GM12874 (cell line): ENCODE measurements around the gene PRDX2.
A peak's percentile ranks its signal among the peaks of the same experiment; 100 is the strongest.

Experiments used
- TF ChIP-seq, protein P1 (sequence below): IDR thresholded peaks from 2 replicates; pipeline ENCODE4 v1.5.1; 2011; ENCODE audit warnings: low read depth, mild to moderate bottlenecking, control low read depth, low read length, moderate library complexity; ENCODE audit not compliant: insufficient read depth

The PRDX2 gene

DNA sequence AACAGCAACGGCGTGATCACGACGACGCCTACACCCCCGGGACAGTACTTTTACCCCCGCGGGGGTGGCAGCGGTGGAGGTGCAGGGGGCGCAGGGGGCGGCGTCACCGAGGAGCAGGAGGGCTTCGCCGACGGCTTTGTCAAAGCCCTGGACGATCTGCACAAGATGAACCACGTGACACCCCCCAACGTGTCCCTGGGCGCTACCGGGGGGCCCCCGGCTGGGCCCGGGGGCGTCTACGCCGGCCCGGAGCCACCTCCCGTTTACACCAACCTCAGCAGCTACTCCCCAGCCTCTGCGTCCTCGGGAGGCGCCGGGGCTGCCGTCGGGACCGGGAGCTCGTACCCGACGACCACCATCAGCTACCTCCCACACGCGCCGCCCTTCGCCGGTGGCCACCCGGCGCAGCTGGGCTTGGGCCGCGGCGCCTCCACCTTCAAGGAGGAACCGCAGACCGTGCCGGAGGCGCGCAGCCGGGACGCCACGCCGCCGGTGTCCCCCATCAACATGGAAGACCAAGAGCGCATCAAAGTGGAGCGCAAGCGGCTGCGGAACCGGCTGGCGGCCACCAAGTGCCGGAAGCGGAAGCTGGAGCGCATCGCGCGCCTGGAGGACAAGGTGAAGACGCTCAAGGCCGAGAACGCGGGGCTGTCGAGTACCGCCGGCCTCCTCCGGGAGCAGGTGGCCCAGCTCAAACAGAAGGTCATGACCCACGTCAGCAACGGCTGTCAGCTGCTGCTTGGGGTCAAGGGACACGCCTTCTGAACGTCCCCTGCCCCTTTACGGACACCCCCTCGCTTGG lies 9.3 kb downstream of the PRDX2 start:
- TF ChIP-seq, protein P1, sequence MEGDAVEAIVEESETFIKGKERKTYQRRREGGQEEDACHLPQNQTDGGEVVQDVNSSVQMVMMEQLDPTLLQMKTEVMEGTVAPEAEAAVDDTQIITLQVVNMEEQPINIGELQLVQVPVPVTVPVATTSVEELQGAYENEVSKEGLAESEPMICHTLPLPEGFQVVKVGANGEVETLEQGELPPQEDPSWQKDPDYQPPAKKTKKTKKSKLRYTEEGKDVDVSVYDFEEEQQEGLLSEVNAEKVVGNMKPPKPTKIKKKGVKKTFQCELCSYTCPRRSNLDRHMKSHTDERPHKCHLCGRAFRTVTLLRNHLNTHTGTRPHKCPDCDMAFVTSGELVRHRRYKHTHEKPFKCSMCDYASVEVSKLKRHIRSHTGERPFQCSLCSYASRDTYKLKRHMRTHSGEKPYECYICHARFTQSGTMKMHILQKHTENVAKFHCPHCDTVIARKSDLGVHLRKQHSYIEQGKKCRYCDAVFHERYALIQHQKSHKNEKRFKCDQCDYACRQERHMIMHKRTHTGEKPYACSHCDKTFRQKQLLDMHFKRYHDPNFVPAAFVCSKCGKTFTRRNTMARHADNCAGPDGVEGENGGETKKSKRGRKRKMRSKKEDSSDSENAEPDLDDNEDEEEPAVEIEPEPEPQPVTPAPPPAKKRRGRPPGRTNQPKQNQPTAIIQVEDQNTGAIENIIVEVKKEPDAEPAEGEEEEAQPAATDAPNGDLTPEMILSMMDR: no peak

DNA sequence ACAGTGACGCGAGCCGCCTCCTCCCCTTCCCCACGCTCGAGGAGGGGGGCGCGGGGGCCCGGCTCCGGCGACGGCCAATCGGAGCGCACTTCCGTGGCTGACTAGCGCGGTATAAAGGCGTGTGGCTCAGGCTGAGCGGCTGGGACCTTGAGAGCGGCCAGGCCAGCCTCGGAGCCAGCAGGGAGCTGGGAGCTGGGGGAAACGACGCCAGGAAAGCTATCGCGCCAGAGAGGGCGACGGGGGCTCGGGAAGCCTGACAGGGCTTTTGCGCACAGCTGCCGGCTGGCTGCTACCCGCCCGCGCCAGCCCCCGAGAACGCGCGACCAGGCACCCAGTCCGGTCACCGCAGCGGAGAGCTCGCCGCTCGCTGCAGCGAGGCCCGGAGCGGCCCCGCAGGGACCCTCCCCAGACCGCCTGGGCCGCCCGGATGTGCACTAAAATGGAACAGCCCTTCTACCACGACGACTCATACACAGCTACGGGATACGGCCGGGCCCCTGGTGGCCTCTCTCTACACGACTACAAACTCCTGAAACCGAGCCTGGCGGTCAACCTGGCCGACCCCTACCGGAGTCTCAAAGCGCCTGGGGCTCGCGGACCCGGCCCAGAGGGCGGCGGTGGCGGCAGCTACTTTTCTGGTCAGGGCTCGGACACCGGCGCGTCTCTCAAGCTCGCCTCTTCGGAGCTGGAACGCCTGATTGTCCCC lies 10.1 kb downstream of the PRDX2 start, which contains the start of gene JUNB:
JUNB (plus strand) TSS at position 142 of the 706 bp plus-strand sequence; CDS start at position 428, 286 bp downstream.
- TF ChIP-seq, protein P1: no peak

DNA sequence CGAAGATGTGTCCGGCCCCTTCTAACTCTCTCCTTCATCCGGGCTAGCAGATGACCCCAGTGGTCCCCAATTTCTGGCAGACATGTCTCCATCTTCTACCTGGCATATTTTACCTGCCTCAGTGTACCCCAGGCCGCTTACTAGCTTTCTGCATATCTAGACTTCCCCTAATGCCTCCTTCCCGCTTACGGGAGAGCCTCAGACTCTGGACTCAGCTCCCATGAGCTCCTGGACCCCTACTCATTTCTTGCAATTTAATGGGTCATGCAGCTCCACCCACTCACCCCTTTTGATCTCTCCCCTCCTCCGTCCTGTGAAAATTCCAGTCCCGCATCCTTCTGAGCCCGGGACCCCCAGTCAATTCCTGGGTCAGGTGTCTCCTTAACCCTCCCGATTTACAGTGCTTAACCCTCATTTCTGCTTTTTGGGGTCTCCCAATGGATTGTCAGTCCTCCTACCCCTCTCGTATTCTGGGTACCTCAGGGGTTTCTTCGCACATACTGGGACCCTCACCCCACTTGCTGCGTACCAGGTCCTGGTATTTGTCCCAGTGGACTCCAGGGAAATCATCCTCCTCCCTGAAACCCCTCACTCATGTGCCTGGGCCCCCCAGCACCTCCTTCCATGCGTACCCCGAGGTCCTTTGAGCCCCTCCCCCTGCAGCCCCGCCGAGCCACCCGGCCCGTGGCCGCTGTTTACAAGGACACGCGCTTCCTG lies 10.8 kb downstream of the PRDX2 start:
- TF ChIP-seq, protein P1: no peak

DNA sequence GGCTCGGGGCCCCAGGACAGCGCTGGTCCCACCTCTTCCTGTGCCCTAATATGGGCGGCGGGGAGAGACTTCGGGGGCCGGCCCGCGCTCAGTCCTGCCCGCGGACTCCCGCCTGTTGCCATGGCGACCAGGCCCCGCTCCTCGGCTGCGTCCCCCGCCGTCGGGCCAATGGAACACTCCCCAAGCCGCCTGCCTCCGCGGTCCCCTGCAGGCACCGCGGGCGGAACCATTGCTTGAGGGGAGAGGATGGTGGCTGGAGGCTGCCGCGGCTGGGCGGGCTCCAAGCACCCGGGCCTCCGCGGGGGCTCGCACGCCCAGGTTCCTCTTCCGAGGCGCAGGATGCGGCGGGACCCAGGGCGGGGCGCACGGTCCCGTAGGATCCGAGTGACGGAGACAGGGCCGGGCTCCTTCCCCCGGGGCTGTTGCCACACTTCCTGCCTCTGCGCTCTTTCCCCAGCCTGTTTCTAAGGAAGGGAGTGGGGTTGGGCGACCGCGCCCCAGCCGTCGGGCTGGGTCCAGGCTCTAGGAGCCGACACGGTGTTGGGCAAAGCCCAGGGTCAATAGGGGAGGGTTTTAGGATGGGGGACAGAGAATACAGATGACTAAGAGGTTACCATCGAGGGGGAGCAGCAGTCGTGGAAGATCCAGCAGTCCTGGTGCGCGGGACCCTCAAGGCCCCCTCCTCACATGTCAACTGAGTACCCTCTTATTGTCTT lies 11.5 kb downstream of the PRDX2 start:
- TF ChIP-seq, protein P1: no peak

DNA sequence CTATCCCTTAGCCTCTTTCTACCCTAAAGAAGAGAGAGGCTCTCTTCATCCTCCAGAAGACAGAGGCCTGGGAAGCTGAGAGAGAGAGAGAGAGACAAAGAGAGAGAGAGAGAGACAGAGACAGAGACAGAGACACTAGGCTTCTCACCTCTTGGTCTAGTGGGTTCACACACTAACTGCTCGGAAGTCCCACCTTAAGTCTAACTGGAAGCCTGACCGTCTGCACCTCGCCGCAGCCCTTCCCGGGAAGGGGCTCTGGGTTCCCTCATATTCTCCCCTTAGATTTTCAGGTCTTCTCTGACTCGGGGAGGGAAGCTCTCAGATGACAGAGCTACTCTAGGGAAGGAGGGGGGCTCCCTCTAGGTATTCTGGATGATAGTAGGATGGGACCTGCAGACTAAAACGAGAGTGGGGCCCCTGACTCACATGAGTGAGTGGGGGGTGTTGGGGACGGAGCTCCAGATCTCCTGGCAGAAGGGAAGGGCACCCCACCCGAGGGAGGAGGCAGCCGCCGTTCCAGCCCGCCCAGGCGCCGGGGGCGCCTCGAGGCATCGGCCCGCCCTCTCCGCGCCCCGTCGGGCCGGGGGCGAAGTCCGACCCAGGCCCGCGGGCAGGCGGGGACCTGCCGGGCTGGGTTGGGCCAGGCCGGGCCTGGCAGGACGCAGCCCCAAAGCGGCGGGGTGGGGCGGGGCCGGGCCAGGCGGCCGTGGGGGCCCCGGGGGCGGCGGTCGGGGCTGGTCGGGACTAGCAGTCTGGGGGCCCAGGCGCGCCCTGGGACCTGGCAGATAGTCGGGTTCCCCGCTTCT lies 12.3 kb downstream of the PRDX2 start:
- TF ChIP-seq, protein P1: no peak

DNA sequence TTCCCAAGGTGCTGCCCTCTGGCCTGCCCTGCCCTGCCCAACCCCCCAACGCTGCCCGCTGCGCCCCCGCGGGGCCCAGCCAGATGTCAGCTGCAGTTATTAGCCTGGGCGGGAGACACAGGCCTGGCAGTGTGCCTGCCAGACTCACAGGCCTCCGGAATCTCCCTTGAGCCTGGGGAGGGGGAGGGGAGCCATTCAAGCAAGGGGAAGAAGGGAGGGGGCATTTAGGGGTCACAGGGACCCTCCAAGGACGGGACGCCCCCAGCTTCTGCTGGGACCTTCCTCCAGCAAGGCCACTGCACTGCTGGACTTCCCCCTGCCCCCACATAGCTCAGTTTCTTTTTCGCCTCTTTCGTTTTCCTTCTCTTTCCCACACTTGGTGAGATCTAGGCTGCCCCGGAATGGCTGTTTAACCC lies 12.9 kb downstream of the PRDX2 start:
- TF ChIP-seq, protein P1: 0 out of 2 replicates have a peak, but pooled peaks have one; percentile 12
